Astrocyte of the cerebellum (primary cell): ENCODE data around the gene DOCK4.

Source experiments
- DNase-seq: peaks from one replicate; pipeline ENCODE4 v3.0.0-alpha.2; 2011; ENCODE audit warnings: low read depth
- H3K4me3 ChIP-seq: 2 replicates; pipeline ENCODE4 v1.5.1; 2011; ENCODE audit warnings: mild to moderate bottlenecking, low read depth, low read length, moderate library complexity
- CTCF ChIP-seq: IDR thresholded peaks from 2 replicates; pipeline ENCODE4 v1.5.1; 2012; ENCODE audit warnings: low read length, low read depth, moderate library complexity, mild to moderate bottlenecking; ENCODE audit errors: missing control alignments
- in situ Hi-C: cut with HindIII; loops from 2 replicates; pipeline ENCODE4 v1.10.0; 2017; ENCODE audit warnings: low sequenced_read_pairs

The DOCK4 gene

DNA sequence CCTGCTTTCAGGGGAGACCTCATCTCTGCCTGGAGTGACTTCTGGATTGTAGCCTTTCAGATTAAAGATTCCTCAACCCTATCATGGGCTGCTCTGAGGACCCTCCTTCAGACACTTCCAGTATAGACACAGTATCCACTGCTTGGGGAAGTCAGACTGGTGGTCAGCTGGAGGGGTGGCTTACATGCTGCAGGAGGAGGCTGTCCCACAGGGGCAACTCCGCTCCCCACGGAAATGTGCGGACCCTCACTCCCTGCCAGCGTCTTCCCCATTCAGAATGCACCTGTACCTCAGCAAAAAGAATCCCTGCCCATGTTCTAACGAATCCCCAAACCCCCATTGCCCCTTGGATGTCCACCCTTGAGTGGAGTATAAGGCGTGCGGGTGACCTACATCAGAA, 95.5 kb downstream of the DOCK4 start:
- no peak for TF ChIP-seq CTCF
- no peak for DNase-seq
- in situ Hi-C loops, result no loop called here
- no peak overlapping the region for H3K4me3 ChIP-seq

- in situ Hi-C loops, result no loop called here
- no peak for DNase-seq
- TF ChIP-seq CTCF, result no peak
- H3K4me3 ChIP-seq, result no peak overlapping the region
These were observed 96.0 kb downstream of the DOCK4 start for GRCh38 chr7:112110175-112110574.

DNA sequence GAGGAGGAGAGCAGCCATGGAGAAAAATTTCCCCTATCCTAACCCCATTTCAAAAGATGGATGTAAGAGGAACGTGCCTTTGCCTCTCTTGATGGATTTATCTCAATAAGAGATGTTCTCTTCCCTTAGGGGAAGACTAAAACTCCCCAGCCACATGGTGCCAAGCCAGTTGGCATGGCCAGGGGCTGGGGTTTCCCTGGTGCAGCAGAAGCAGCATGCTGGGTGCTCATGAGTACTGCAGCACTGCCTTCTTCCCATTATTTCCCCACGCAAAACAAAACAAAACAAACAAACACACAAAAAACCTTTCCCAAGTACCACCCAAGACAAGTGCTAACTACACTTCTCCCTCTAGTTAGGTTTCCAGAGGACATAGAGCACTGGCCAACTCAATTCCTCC, 97.2 kb downstream of the DOCK4 start:
- no peak for DNase-seq
- no peak overlapping the region for H3K4me3 ChIP-seq
- in situ Hi-C loops, result no loop called here
- no peak for TF ChIP-seq CTCF

- in situ Hi-C loops, result no loop called here
- DNase-seq, result no peak
- no peak for TF ChIP-seq CTCF
- H3K4me3 ChIP-seq, result no peak overlapping the region
These were observed 100.3 kb downstream of the DOCK4 start for GRCh38 chr7:112105584-112106530.

GRCh38 chr7:112104120-112104519, 102.1 kb downstream of the DOCK4 start:
- in situ Hi-C loops, result no loop called here
- DNase-seq, result no peak
- TF ChIP-seq CTCF, result no peak
- no peak overlapping the region for H3K4me3 ChIP-seq

- no peak for TF ChIP-seq CTCF
- H3K4me3 ChIP-seq, result no peak overlapping the region
- in situ Hi-C loops, result no loop called here
- peak; percentile 43 for DNase-seq
These were observed 103.0 kb downstream of the DOCK4 start for GRCh38 chr7:112103246-112103645.
